MCF 10A (cell line): ENCODE results near the gene PDIK1L. TPM values are rescaled to one million over a fixed set of nuclear protein-coding genes. Genes with fewer than 3 reads are reported as not detected.

ENCODE experiments used
- BruUV-seq: library from RNA; stranded (reverse); fragments of 400-500 nt; replicated peaks from 2 replicates; lab custom pipeline; 2021; lab: Mats Ljungman, UMichigan
- CTCF ChIA-PET: fragments of 300-600 bp; sonication (Branson Sonifier 250); formaldehyde crosslinking; extraction: SDS; loops from one replicate; lab custom pipeline; 2021; ENCODE audit warnings: antibody characterized with exemption, inconsistent platforms; lab: Yijun Ruan, JAX
- POLR2A ChIA-PET: fragments of 300-600, 350-650 bp; sonication (Branson Sonifier 250); formaldehyde crosslinking; extraction: SDS; loops from one replicate; lab custom pipeline; 2020; ENCODE audit warnings: antibody characterized with exemption, inconsistent platforms; lab: Yijun Ruan, JAX
- DNase-seq: peaks from one replicate; pipeline ENCODE4 v3.0.0-alpha.2; 2018; ENCODE audit not compliant: unreplicated experiment
- H3K27ac Mint-ChIP-seq: one replicate; pipeline ENCODE4 v1.8.0; 2022; ENCODE audit warnings: mild to moderate bottlenecking, low read depth, mixed read lengths; ENCODE audit not compliant: unreplicated experiment
- H3K27me3 Mint-ChIP-seq: one replicate; pipeline ENCODE4 v1.8.0; 2022; ENCODE audit warnings: mixed read lengths; ENCODE audit not compliant: insufficient read depth, unreplicated experiment
- H3K36me3 Mint-ChIP-seq: one replicate; pipeline ENCODE4 v1.8.0; 2022; ENCODE audit warnings: mild to moderate bottlenecking, moderate library complexity, mixed read lengths; ENCODE audit not compliant: insufficient read depth, unreplicated experiment
- H3K4me1 Mint-ChIP-seq: one replicate; pipeline ENCODE4 v1.8.0; 2022; ENCODE audit warnings: mixed read lengths; ENCODE audit not compliant: insufficient read depth, unreplicated experiment
- H3K4me3 Mint-ChIP-seq: one replicate; pipeline ENCODE4 v1.8.0; 2022; ENCODE audit warnings: mild to moderate bottlenecking, moderate library complexity, mixed read lengths; ENCODE audit not compliant: unreplicated experiment
- H3K9me3 Mint-ChIP-seq: one replicate; pipeline ENCODE4 v1.8.0; 2022; ENCODE audit warnings: mixed read lengths; ENCODE audit not compliant: unreplicated experiment
- CTCF ChIP-seq: fragments of 200-600 bp; IDR thresholded peaks from one replicate; pipeline ENCODE4 v1.8.0; 2022; ENCODE audit warnings: antibody characterized with exemption, mild to moderate bottlenecking; ENCODE audit not compliant: unreplicated experiment
- intact Hi-C: fragments of 100-400 bp; cut with micrococcal nuclease; formaldehyde crosslinking; loops from 2 replicates; pipeline ENCODE4 v1.14.1; 2022
- total RNA-seq: library from RNA; stranded (reverse); gene quantifications from 2 replicates; pipeline ENCODE4 v1.2.3, GENCODE V29; 2022

PDIK1L gene
- total RNA-seq, 1 experiment from 2014 or later: 10.9 TPM

GRCh38 chr1:26121854-26122773 is 10.5 kb downstream of the PDIK1L start:
- CTCF ChIA-PET: interaction anchor here (0.6 to 5.3 kb wide), 9 partner anchors 9 to 274 kb away, joined by 3 to 39 read pairs (median 4); no protein-coding TSS in a partner anchor

GRCh38 chr1:26122988-26123973 is 11.7 kb downstream of the PDIK1L start:
- H3K27me3 Mint-ChIP-seq: no peaks in the 10 kb centered on the region
- H3K4me1 Mint-ChIP-seq: peaks cover 16% of the 10 kb centered on the region
- DNase-seq: peak; percentile 72
- H3K9me3 Mint-ChIP-seq: no peaks in the 10 kb centered on the region
- H3K4me3 Mint-ChIP-seq: peak overlapping the region; percentile 60
- peaks cover 10% of the 10 kb centered on the region for H3K36me3 Mint-ChIP-seq
- no TSS peak for BruUV-seq
- POLR2A ChIA-PET: interaction anchor here (0.5 to 9.0 kb wide), 15 partner anchors 9 to 348 kb away, joined by 3 to 190 read pairs (median 3); partner anchors contain the start of genes CEP85, CNKSR1, PDIK1L and ZNF593
- TF ChIP-seq CTCF: no peak
- peak overlapping the region; percentile 77 for H3K27ac Mint-ChIP-seq
- intact Hi-C loops: no loop called here
- CTCF ChIA-PET: interaction anchor here (0.6 to 5.3 kb wide), 10 partner anchors 9 to 268 kb away, joined by 3 to 39 read pairs (median 4); no protein-coding TSS in a partner anchor

More at GRCh38 chr1:26121854-26122773, 10.5 kb downstream of the PDIK1L start:
- no TSS peak for BruUV-seq
- Mint-ChIP-seq H3K36me3 (peaks cover 21% of the 10 kb centered on the region), H3K4me1 (peaks cover 7% of the 10 kb centered on the region), H3K9me3 (no peaks in the 10 kb centered on the region), H3K27ac (no peak overlapping the region), H3K27me3 (no peaks in the 10 kb centered on the region), H3K4me3 (no peak overlapping the region)
- no peak for DNase-seq
- TF ChIP-seq CTCF: no peak
- POLR2A ChIA-PET: interaction anchor here (0.9 to 9.0 kb wide), 5 partner anchors 10 to 112 kb away, joined by 3 to 190 read pairs (median 11); partner anchors contain the start of genes CEP85, PDIK1L and ZNF593
- intact Hi-C loops: no loop called here

GRCh38 chr1:26124418-26125331 is 13.1 kb downstream of the PDIK1L start:
- Mint-ChIP-seq H3K27me3 (no peaks in the 10 kb centered on the region), H3K4me3 (peak overlapping the region; percentile 31), H3K9me3 (no peaks in the 10 kb centered on the region), H3K4me1 (peaks cover 22% of the 10 kb centered on the region), H3K27ac (peak overlapping the region; percentile 77), H3K36me3 (no peaks in the 10 kb centered on the region)
- CTCF ChIA-PET: interaction anchor here (0.6 to 5.3 kb wide), 6 partner anchors 17 to 229 kb away, joined by 3 to 39 read pairs (median 3); partner anchors contain the start of gene C1orf232
- BruUV-seq: no TSS peak
- no peak for TF ChIP-seq CTCF
- intact Hi-C loops: no loop called here
- POLR2A ChIA-PET: interaction anchor here (0.8 to 9.0 kb wide), 8 partner anchors 13 to 253 kb away, joined by 3 to 190 read pairs (median 4); partner anchors contain the start of genes CEP85, CNKSR1, PDIK1L and ZNF593
- no peak for DNase-seq
